SJCRH30 (cell line): Measurements from ENCODE around the gene CACNA2D3. TPM values are rescaled to one million over a fixed set of nuclear protein-coding genes. Genes with fewer than 3 reads are reported as not detected.

Source experiments
- DNase-seq, 2 experiments: peaks; one replicate each; pipeline ENCODE4 v3.0.0-alpha.2; 2015 to 2020
- H3K27ac ChIP-seq: fragments of 250-450 bp; sonication (Bioruptor Pico); 2 replicates; pipeline ENCODE4 v1.5.1; 2020; ENCODE audit warnings: mild to moderate bottlenecking, moderate library complexity
- H3K27me3 ChIP-seq: fragments of 250-450 bp; sonication (Bioruptor Pico); 2 replicates; pipeline ENCODE4 v1.5.1; 2020; ENCODE audit warnings: mild to moderate bottlenecking, moderate library complexity
- H3K36me3 ChIP-seq: fragments of 250-450 bp; sonication (Bioruptor Pico); 2 replicates; pipeline ENCODE4 v1.5.1; 2020; ENCODE audit warnings: mild to moderate bottlenecking, moderate library complexity
- H3K4me1 ChIP-seq: fragments of 250-450 bp; sonication (Bioruptor Pico); 2 replicates; pipeline ENCODE4 v1.5.1; 2020; ENCODE audit warnings: mild to moderate bottlenecking, moderate library complexity
- H3K4me3 ChIP-seq: fragments of 250-450 bp; sonication (Bioruptor Pico); 2 replicates; pipeline ENCODE4 v1.5.1; 2020; ENCODE audit warnings: mild to moderate bottlenecking, moderate library complexity
- H3K9me3 ChIP-seq: fragments of 250-450 bp; sonication (Bioruptor Pico); replicated peaks from 2 replicates; pipeline ENCODE4 v1.5.1; 2020; ENCODE audit warnings: mild to moderate bottlenecking, moderate library complexity
- total RNA-seq: library from RNA; depleted of rRNA; stranded (reverse); fragments of >200 nt; shearing (Covaris generic); gene quantifications from 2 replicates; pipeline ENCODE4 v1.2.3, GENCODE V29; 2014

CACNA2D3 gene
- total RNA-seq, 1 experiment from 2014 or later: 0.22 TPM

- Histone ChIP-seq H3K36me3 (no peaks in the 10 kb centered on the region), H3K27me3 (no peaks in the 10 kb centered on the region), H3K27ac (no peak overlapping the region), H3K4me3 (no peak overlapping the region), H3K4me1 (no peaks in the 10 kb centered on the region), H3K9me3 (no peaks in the 10 kb centered on the region)
- no peak for DNase-seq
Observed at GRCh38 chr3:54211097-54211496, 88.7 kb downstream of the CACNA2D3 start.

- Histone ChIP-seq H3K27me3 (no peaks in the 10 kb centered on the region), H3K9me3 (no peaks in the 10 kb centered on the region), H3K36me3 (no peaks in the 10 kb centered on the region), H3K4me1 (no peaks in the 10 kb centered on the region), H3K4me3 (no peak overlapping the region), H3K27ac (no peak overlapping the region)
- no peak for DNase-seq
Observed at GRCh38 chr3:54212723-54213122, 90.4 kb downstream of the CACNA2D3 start.

GRCh38 chr3:54213907-54214306 lies 91.6 kb downstream of the CACNA2D3 start:
- H3K36me3 ChIP-seq: no peaks in the 10 kb centered on the region
- no peaks in the 10 kb centered on the region for H3K4me1 ChIP-seq
- H3K4me3 ChIP-seq: no peak overlapping the region
- no peak overlapping the region for H3K27ac ChIP-seq
- DNase-seq: no peak
- no peaks in the 10 kb centered on the region for H3K9me3 ChIP-seq
- no peaks in the 10 kb centered on the region for H3K27me3 ChIP-seq

GRCh38 chr3:54214845-54215244 lies 92.5 kb downstream of the CACNA2D3 start:
- no peaks in the 10 kb centered on the region for H3K27me3 ChIP-seq
- H3K4me3 ChIP-seq: no peak overlapping the region
- DNase-seq: no peak
- H3K36me3 ChIP-seq: no peaks in the 10 kb centered on the region
- H3K9me3 ChIP-seq: no peaks in the 10 kb centered on the region
- no peak overlapping the region for H3K27ac ChIP-seq
- H3K4me1 ChIP-seq: no peaks in the 10 kb centered on the region

GRCh38 chr3:54215521-54215920 lies 93.2 kb downstream of the CACNA2D3 start:
- no peak overlapping the region for H3K4me3 ChIP-seq
- no peaks in the 10 kb centered on the region for H3K36me3 ChIP-seq
- no peak overlapping the region for H3K27ac ChIP-seq
- H3K9me3 ChIP-seq: no peaks in the 10 kb centered on the region
- no peak for DNase-seq
- no peaks in the 10 kb centered on the region for H3K27me3 ChIP-seq
- H3K4me1 ChIP-seq: no peaks in the 10 kb centered on the region

- no peaks in the 10 kb centered on the region for H3K27me3 ChIP-seq
- no peaks in the 10 kb centered on the region for H3K9me3 ChIP-seq
- no peaks in the 10 kb centered on the region for H3K36me3 ChIP-seq
- no peak overlapping the region for H3K27ac ChIP-seq
- H3K4me3 ChIP-seq: no peak overlapping the region
- DNase-seq: no peak
- no peaks in the 10 kb centered on the region for H3K4me1 ChIP-seq
Observed at GRCh38 chr3:54217828-54218227, 95.5 kb downstream of the CACNA2D3 start.

GRCh38 chr3:54222316-54222715 lies 100.0 kb downstream of the CACNA2D3 start:
- H3K4me1 ChIP-seq: no peaks in the 10 kb centered on the region
- no peak overlapping the region for H3K27ac ChIP-seq
- DNase-seq: no peak
- H3K9me3 ChIP-seq: no peaks in the 10 kb centered on the region
- no peaks in the 10 kb centered on the region for H3K27me3 ChIP-seq
- no peaks in the 10 kb centered on the region for H3K36me3 ChIP-seq
- H3K4me3 ChIP-seq: no peak overlapping the region

- H3K9me3 ChIP-seq: no peaks in the 10 kb centered on the region
- H3K27me3 ChIP-seq: no peaks in the 10 kb centered on the region; the same call in 1 of the 2 replicates
- H3K27ac ChIP-seq: no peak overlapping the region
- H3K4me3 ChIP-seq: no peak overlapping the region
- DNase-seq: no peak
- H3K36me3 ChIP-seq: no peaks in the 10 kb centered on the region
- H3K4me1 ChIP-seq: no peaks in the 10 kb centered on the region
Observed at GRCh38 chr3:54223063-54223462, 100.7 kb downstream of the CACNA2D3 start.

- Histone ChIP-seq H3K4me1 (no peaks in the 10 kb centered on the region), H3K4me3 (no peak overlapping the region), H3K9me3 (no peaks in the 10 kb centered on the region), H3K36me3 (no peaks in the 10 kb centered on the region), H3K27me3 (no peaks in the 10 kb centered on the region; the same call in 1 of the 2 replicates), H3K27ac (no peak overlapping the region)
- no peak for DNase-seq
Observed at GRCh38 chr3:54225841-54226528, 103.6 kb downstream of the CACNA2D3 start.

GRCh38 chr3:54228806-54229205 lies 106.5 kb downstream of the CACNA2D3 start:
- Histone ChIP-seq H3K9me3 (no peaks in the 10 kb centered on the region), H3K4me3 (no peak overlapping the region), H3K36me3 (no peaks in the 10 kb centered on the region), H3K27me3 (no peaks in the 10 kb centered on the region; the same call in 1 of the 2 replicates), H3K27ac (no peak overlapping the region), H3K4me1 (no peaks in the 10 kb centered on the region)
- no peak for DNase-seq

- H3K4me1 ChIP-seq: no peaks in the 10 kb centered on the region
- no peaks in the 10 kb centered on the region for H3K9me3 ChIP-seq
- H3K4me3 ChIP-seq: no peak overlapping the region
- no peak for DNase-seq
- H3K27ac ChIP-seq: no peak overlapping the region
- H3K36me3 ChIP-seq: no peaks in the 10 kb centered on the region
- no peaks in the 10 kb centered on the region; the same call in 1 of the 2 replicates for H3K27me3 ChIP-seq
Observed at GRCh38 chr3:54232618-54233017, 110.3 kb downstream of the CACNA2D3 start.

GRCh38 chr3:54235998-54236397 lies 113.6 kb downstream of the CACNA2D3 start:
- Histone ChIP-seq H3K4me1 (no peaks in the 10 kb centered on the region), H3K36me3 (no peaks in the 10 kb centered on the region), H3K27me3 (no peaks in the 10 kb centered on the region), H3K27ac (no peak overlapping the region), H3K9me3 (no peaks in the 10 kb centered on the region), H3K4me3 (no peak overlapping the region)
- DNase-seq: no peak

- H3K4me3 ChIP-seq: no peak overlapping the region
- H3K27me3 ChIP-seq: no peaks in the 10 kb centered on the region
- H3K36me3 ChIP-seq: no peaks in the 10 kb centered on the region
- no peaks in the 10 kb centered on the region for H3K9me3 ChIP-seq
- H3K27ac ChIP-seq: no peak overlapping the region
- no peak for DNase-seq
- H3K4me1 ChIP-seq: no peaks in the 10 kb centered on the region
Observed at GRCh38 chr3:54237109-54237508, 114.8 kb downstream of the CACNA2D3 start.

GRCh38 chr3:54237788-54238502 lies 115.6 kb downstream of the CACNA2D3 start:
- DNase-seq: no peak

GRCh38 chr3:54240309-54240708 lies 118.0 kb downstream of the CACNA2D3 start:
- H3K9me3 ChIP-seq: no peaks in the 10 kb centered on the region
- H3K27ac ChIP-seq: no peak overlapping the region
- no peak for DNase-seq
- H3K36me3 ChIP-seq: no peaks in the 10 kb centered on the region
- no peaks in the 10 kb centered on the region for H3K4me1 ChIP-seq
- no peak overlapping the region for H3K4me3 ChIP-seq
- no peaks in the 10 kb centered on the region for H3K27me3 ChIP-seq

More at GRCh38 chr3:54237788-54238502, 115.6 kb downstream of the CACNA2D3 start:
- no peaks in the 10 kb centered on the region for H3K4me1 ChIP-seq
- H3K36me3 ChIP-seq: no peaks in the 10 kb centered on the region
- H3K27ac ChIP-seq: no peak overlapping the region
- H3K9me3 ChIP-seq: no peaks in the 10 kb centered on the region
- no peaks in the 10 kb centered on the region for H3K27me3 ChIP-seq
- no peak overlapping the region for H3K4me3 ChIP-seq
